ENCODE data around the gene RAB11FIP2.
A peak's percentile ranks its signal among the peaks of the same experiment; 100 is the strongest.

The RAB11FIP2 gene

GRCh38 chr10:118035354-118036005 lies 11.3 kb downstream of the RAB11FIP2 start:
- DNase-seq (ENCODE audit: low read depth, low spot score): no peak

GRCh38 chr10:118034791-118035261 lies 11.9 kb downstream of the RAB11FIP2 start:
- no peak for DNase-seq (ENCODE audit: low read depth, low spot score)

- DNase-seq (ENCODE audit: low read depth, low spot score): no peak
Observed at GRCh38 chr10:118033905-118034304, 12.8 kb downstream of the RAB11FIP2 start.

- no peak for DNase-seq (ENCODE audit: low read depth, low spot score)
Observed at GRCh38 chr10:118032564-118032963, 14.2 kb downstream of the RAB11FIP2 start.

GRCh38 chr10:118031351-118032075 lies 15.2 kb downstream of the RAB11FIP2 start:
- no peak for DNase-seq (ENCODE audit: low read depth, low spot score)

GRCh38 chr10:118028619-118029018 lies 18.1 kb downstream of the RAB11FIP2 start:
- no peak for DNase-seq (ENCODE audit: low read depth, low spot score)

GRCh38 chr10:118027397-118027796 lies 19.3 kb downstream of the RAB11FIP2 start:
- DNase-seq (ENCODE audit: low read depth, low spot score): no peak

- no peak for DNase-seq (ENCODE audit: low read depth, low spot score)
Observed at GRCh38 chr10:118026936-118027335, 19.8 kb downstream of the RAB11FIP2 start.

GRCh38 chr10:118020365-118020764 lies 26.4 kb downstream of the RAB11FIP2 start:
- DNase-seq (ENCODE audit: low read depth, low spot score): peak; percentile 28

GRCh38 chr10:118017850-118018249 lies 28.9 kb downstream of the RAB11FIP2 start:
- DNase-seq (ENCODE audit: low read depth, low spot score): peak; percentile 25

GRCh38 chr10:118017071-118017740 lies 29.5 kb downstream of the RAB11FIP2 start:
- no peak for DNase-seq (ENCODE audit: low read depth, low spot score)

- DNase-seq (ENCODE audit: low read depth, low spot score): no peak
Observed at GRCh38 chr10:118012952-118013525, 33.7 kb downstream of the RAB11FIP2 start.

- DNase-seq (ENCODE audit: low read depth, low spot score): no peak
Observed at GRCh38 chr10:118007773-118008172, 39.0 kb downstream of the RAB11FIP2 start.

- no peak for DNase-seq (ENCODE audit: low read depth, low spot score)
Observed at GRCh38 chr10:118003126-118003525, 43.6 kb downstream of the RAB11FIP2 start.

GRCh38 chr10:118002581-118002980 lies 44.2 kb downstream of the RAB11FIP2 start:
- no peak for DNase-seq (ENCODE audit: low read depth, low spot score)

- DNase-seq (ENCODE audit: low read depth, low spot score): no peak
Observed at GRCh38 chr10:117997673-117998072, 49.1 kb downstream of the RAB11FIP2 start.

GRCh38 chr10:117996709-117997108 lies 50.0 kb downstream of the RAB11FIP2 start:
- DNase-seq (ENCODE audit: low read depth, low spot score): no peak

- DNase-seq (ENCODE audit: low read depth, low spot score): no peak
Observed at GRCh38 chr10:117994771-117995170, 52.0 kb downstream of the RAB11FIP2 start.

- no peak for DNase-seq (ENCODE audit: low read depth, low spot score)
Observed at GRCh38 chr10:117993166-117993565, 53.6 kb downstream of the RAB11FIP2 start.

GRCh38 chr10:117991701-117992100 lies 55.0 kb downstream of the RAB11FIP2 start:
- no peak for DNase-seq (ENCODE audit: low read depth, low spot score)

GRCh38 chr10:117989962-117990361 lies 56.8 kb downstream of the RAB11FIP2 start:
- DNase-seq (ENCODE audit: low read depth, low spot score): no peak

- no peak for DNase-seq (ENCODE audit: low read depth, low spot score)
Observed at GRCh38 chr10:117988814-117989213, 57.9 kb downstream of the RAB11FIP2 start.
